Spinal cord (tissue), 10 donors: ENCODE results near the gene TRABD2B. TPM values are rescaled to one million over a fixed set of nuclear protein-coding genes. Genes with fewer than 3 reads are reported as not detected.

Experiments used
- DNase-seq, 6 donors: peaks; one replicate each; pipeline versions ENCODE4 v3.0.0 to v3.0.0-alpha.2; 2013 to 2015; ENCODE audit warnings: low spot score in 6 of 6, low read depth in 4 of 6
- H3K27ac ChIP-seq: one replicate; pipeline ENCODE4 v1.5.1; 2013; ENCODE audit warnings: low read depth, low read length, control low read depth
- H3K27me3 ChIP-seq: one replicate; pipeline ENCODE4 v1.6.1; 2013; ENCODE audit warnings: low read length; ENCODE audit not compliant: control insufficient read depth, insufficient read depth
- H3K36me3 ChIP-seq: one replicate; pipeline ENCODE4 v1.6.1; 2013; ENCODE audit warnings: low read length; ENCODE audit not compliant: control insufficient read depth, insufficient read depth
- H3K4me1 ChIP-seq: one replicate; pipeline ENCODE4 v1.6.1; 2013; ENCODE audit warnings: low read length; ENCODE audit not compliant: control insufficient read depth, insufficient read depth
- H3K4me3 ChIP-seq: one replicate; pipeline ENCODE4 v1.5.1; 2013; ENCODE audit warnings: low read depth, low read length, control low read depth
- H3K9me3 ChIP-seq: one replicate; pipeline ENCODE4 v1.6.1; 2013; ENCODE audit warnings: low read length; ENCODE audit not compliant: control insufficient read depth, insufficient read depth
- WGBS: methylation state at CpG from one replicate; pipeline ENCODE4 v1.1.5; 2013; ENCODE audit warnings: missing lambda C conversion rate; ENCODE audit not compliant: insufficient coverage; 5-methylcytosine and 5-hydroxymethylcytosine counted together
- polyA plus RNA-seq, 2 donors: library from polyadenylated mRNA; unstranded; fragments of 120-200 nt; gene quantifications; one replicate each; pipeline ENCODE4 v1.2.1, GENCODE V29; 2013; ENCODE audit not compliant: insufficient read length in 2 of 2
- total RNA-seq, 2 donors: library from RNA; depleted of rRNA in 1 of 2; stranded (reverse); fragments of 120-200 nt in 1 of 2; fragments of >200 nt in 1 of 2; gene quantifications; one replicate each; pipeline versions ENCODE4 v1.2.3 to v1.2.4, GENCODE V29; 2013 to 2014
- donor health status: healthy.

Gene TRABD2B
- total and polyA plus RNA-seq, 4 donors: 0.89 to 3.1 (median 1.6) TPM

DNA sequence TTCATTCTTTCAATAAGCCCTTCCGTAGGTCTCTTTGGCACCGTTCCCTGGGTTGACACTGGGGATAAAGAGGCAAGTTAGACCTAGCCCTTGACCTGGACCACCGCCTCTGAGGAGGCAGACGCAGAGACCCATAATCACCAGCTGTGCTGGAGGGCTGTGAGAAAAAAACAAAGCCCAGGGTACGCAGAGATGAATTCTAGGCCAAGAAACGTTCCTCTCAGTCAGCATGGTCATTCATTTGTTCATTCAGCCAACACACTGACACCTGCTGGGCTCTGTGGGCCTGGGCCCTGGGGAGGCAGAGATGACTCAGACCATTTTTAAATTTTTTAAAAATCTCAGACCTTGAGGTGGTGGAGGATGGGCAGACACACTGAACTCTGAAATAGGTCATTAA lies 26.3 kb upstream of the TRABD2B start:
- Histone ChIP-seq H3K27ac (no peak overlapping the region), H3K27me3 (no peaks in the 10 kb centered on the region), H3K36me3 (no peaks in the 10 kb centered on the region), H3K4me3 (no peak overlapping the region), H3K9me3 (no peaks in the 10 kb centered on the region), H3K4me1 (peaks cover 12% of the 10 kb centered on the region)
- DNase-seq: no peak
- 45% methylated on average over 4 of the region's 6 CpGs for WGBS

GRCh38 chr1:48022306-48022705 lies 25.1 kb upstream of the TRABD2B start:
- Histone ChIP-seq H3K4me1 (peaks cover 12% of the 10 kb centered on the region), H3K9me3 (no peaks in the 10 kb centered on the region), H3K27me3 (peaks cover 4% of the 10 kb centered on the region), H3K4me3 (no peak overlapping the region), H3K27ac (no peak overlapping the region), H3K36me3 (no peaks in the 10 kb centered on the region)
- 71% methylated on average over 3 of the region's 3 CpGs for WGBS
- no peak for DNase-seq

DNA sequence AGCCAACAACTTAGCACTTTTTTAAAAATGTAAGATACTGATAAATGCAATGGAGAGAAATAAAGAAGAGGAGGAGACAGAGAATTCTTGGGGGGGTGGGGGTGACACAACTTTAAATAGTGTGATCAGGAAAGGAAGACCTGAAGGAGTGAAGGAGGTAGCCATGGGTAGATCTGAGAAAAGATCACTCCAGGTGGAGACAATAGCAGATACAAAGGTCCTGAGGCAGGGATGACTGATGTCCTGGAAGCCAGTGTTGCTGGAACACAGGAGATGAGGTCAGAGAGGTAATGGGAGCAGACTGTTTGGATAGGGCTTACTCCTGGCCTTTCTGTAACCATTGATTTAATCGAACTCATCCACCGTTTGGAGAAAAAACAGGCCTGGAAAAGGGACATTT lies 24.6 kb upstream of the TRABD2B start:
- WGBS: no CpG with 5 or more reads among the region's 2 CpGs

GRCh38 chr1:48019714-48020315 lies 22.6 kb upstream of the TRABD2B start:
- H3K27ac ChIP-seq: no peak overlapping the region
- DNase-seq: peak in 2 of 6 donors; percentile 44 to 80
- 54% methylated on average over 6 of the region's 6 CpGs for WGBS
- peaks cover 11% of the 10 kb centered on the region for H3K4me1 ChIP-seq
- H3K9me3 ChIP-seq: no peaks in the 10 kb centered on the region
- peaks cover 4% of the 10 kb centered on the region for H3K27me3 ChIP-seq
- H3K4me3 ChIP-seq: no peak overlapping the region
- no peaks in the 10 kb centered on the region for H3K36me3 ChIP-seq

More for the DNA sequence above, 24.6 kb upstream of the TRABD2B start:
- Histone ChIP-seq H3K27ac (no peak overlapping the region), H3K4me1 (peaks cover 12% of the 10 kb centered on the region), H3K4me3 (no peak overlapping the region), H3K9me3 (no peaks in the 10 kb centered on the region), H3K27me3 (peaks cover 4% of the 10 kb centered on the region), H3K36me3 (no peaks in the 10 kb centered on the region)
- no peak for DNase-seq

DNA sequence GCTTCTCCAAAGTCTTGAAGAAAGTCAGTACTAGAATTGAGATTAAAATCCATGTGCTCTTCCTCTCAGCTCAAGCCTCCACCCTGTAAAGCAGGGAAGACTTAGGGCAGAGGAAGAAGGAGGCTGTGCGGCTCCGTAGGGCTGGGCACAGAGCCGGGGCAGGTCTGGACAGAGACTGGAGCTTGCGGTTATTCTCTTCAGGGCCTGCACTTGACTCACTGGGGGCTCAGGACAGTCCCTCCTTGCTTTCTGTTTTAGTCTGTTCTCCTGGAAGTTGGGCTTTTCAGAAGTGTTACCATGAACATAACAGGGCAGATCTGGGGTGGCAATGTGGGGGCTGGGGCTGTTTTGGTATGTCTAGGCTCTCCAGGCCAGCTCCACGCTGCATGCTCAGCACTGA lies 21.6 kb upstream of the TRABD2B start:
- H3K27me3 ChIP-seq: peaks cover 4% of the 10 kb centered on the region
- H3K4me3 ChIP-seq: no peak overlapping the region
- H3K27ac ChIP-seq: no peak overlapping the region
- no peaks in the 10 kb centered on the region for H3K36me3 ChIP-seq
- H3K4me1 ChIP-seq: peaks cover 9% of the 10 kb centered on the region
- no peak for DNase-seq
- 88% methylated on average over 4 of the region's 5 CpGs for WGBS
- H3K9me3 ChIP-seq: no peaks in the 10 kb centered on the region

- H3K27me3 ChIP-seq: peaks cover 4% of the 10 kb centered on the region
- peaks cover 9% of the 10 kb centered on the region for H3K4me1 ChIP-seq
- no peak for DNase-seq
- no peak overlapping the region for H3K4me3 ChIP-seq
- H3K27ac ChIP-seq: no peak overlapping the region
- H3K36me3 ChIP-seq: no peaks in the 10 kb centered on the region
- 91% methylated on average over 3 of the region's 4 CpGs for WGBS
- H3K9me3 ChIP-seq: no peaks in the 10 kb centered on the region
Measured at GRCh38 chr1:48017716-48018115, 20.5 kb upstream of the TRABD2B start.

- H3K36me3 ChIP-seq: no peaks in the 10 kb centered on the region
- H3K27me3 ChIP-seq: peaks cover 4% of the 10 kb centered on the region
- no peaks in the 10 kb centered on the region for H3K9me3 ChIP-seq
- no peak for DNase-seq
- peak overlapping the region; percentile 16 for H3K27ac ChIP-seq
- H3K4me3 ChIP-seq: no peak overlapping the region
- H3K4me1 ChIP-seq: peaks cover 9% of the 10 kb centered on the region
- 54% methylated on average over 5 of the region's 7 CpGs for WGBS
Measured at GRCh38 chr1:48016515-48016914, 19.3 kb upstream of the TRABD2B start.

DNA sequence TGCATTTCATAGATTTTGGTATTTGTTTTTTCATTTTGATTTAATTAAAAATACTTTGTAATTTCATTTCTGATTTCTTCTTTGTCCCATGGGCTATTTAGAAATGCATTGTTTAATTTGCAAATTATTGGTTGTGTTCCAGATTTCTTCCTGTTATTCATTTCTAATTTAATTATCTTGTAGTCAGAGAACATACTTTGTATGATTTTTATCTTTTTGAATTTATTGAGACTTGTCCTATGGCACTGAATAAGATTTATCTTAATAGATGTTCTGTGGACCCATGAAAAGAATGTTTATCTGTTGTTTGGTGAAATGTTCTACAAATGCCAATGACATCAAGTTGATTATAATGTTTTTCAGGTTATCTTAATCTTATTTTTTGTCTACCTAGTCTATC lies 16.1 kb upstream of the TRABD2B start:
- Histone ChIP-seq H3K4me1 (no peaks in the 10 kb centered on the region), H3K9me3 (no peaks in the 10 kb centered on the region), H3K36me3 (no peaks in the 10 kb centered on the region), H3K27ac (no peak overlapping the region), H3K27me3 (peaks cover 4% of the 10 kb centered on the region), H3K4me3 (no peak overlapping the region)
- no peak for DNase-seq

- 86% methylated on average over 2 of the region's 2 CpGs for WGBS
- no peaks in the 10 kb centered on the region for H3K36me3 ChIP-seq
- no peaks in the 10 kb centered on the region for H3K4me1 ChIP-seq
- H3K27ac ChIP-seq: no peak overlapping the region
- no peak for DNase-seq
- no peaks in the 10 kb centered on the region for H3K9me3 ChIP-seq
- H3K4me3 ChIP-seq: no peak overlapping the region
- H3K27me3 ChIP-seq: peaks cover 2% of the 10 kb centered on the region
Measured at GRCh38 chr1:48007047-48007446, 9.9 kb upstream of the TRABD2B start.

- H3K4me3 ChIP-seq: no peak overlapping the region
- H3K9me3 ChIP-seq: no peaks in the 10 kb centered on the region
- no CpG with 5 or more reads among the region's 1 CpG for WGBS
- H3K36me3 ChIP-seq: no peaks in the 10 kb centered on the region
- DNase-seq: no peak
- no peaks in the 10 kb centered on the region for H3K4me1 ChIP-seq
- no peak overlapping the region for H3K27ac ChIP-seq
- peaks cover 5% of the 10 kb centered on the region for H3K27me3 ChIP-seq
Measured at GRCh38 chr1:48006264-48006663, 9.1 kb upstream of the TRABD2B start.
